Measurements from ENCODE around the gene BIN1. TPM values are rescaled to one million over a fixed set of nuclear protein-coding genes. Genes with fewer than 3 reads are reported as not detected.

The BIN1 gene
- total RNA-seq, 2 donors from 2014 or later, result 132 to 133 TPM

DNA sequence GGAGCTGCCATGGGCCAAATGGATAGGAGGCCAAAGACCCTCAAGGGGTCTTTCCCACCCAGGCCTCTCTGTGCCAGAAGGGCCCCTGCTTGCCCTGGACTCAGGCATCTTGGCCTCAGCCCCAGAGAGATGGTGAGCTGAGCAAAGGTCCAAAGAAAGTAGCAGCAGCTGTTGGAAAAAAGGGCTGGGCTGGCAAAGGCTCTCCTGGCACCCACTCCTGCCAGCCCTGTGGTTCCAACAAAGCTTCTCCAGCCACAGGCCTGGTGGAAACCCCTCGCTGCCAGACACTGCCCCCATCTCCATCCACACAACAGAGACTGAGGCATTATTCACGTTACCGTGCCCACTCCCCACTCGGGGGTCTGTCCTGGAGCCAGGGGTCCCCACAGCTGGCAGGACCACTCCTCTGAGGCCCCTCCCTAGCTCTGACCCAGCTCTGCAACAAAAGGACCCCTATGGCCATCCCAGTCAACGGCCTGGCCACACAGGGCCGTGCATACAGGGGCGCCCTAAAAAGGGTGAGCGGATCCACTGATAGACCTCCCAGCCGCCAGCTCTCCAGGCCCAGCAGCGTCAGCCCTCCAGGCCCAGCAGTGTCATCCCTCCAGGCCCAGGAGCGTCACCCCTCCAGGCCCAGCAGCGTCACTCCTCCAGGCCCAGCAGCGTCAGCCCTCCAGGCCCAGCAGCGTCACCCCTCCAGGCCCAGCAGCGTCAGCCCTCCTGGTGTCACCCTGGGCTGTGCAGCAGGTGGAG, 10.1 kb downstream of the BIN1 start:
- Mint-ChIP-seq H3K36me3 (ENCODE audit: low read depth) (no peaks in the 10 kb centered on the region), H3K4me3 (no peak overlapping the region), H3K27ac (no peak overlapping the region), H3K27me3 (peaks cover 16% of the 10 kb centered on the region), H3K4me1 (peaks cover 5% of the 10 kb centered on the region)
- H3K9me3 ChIP-seq (ENCODE audit: control insufficient read depth, low read length, poor library complexity, severe bottlenecking), result no peaks in the 10 kb centered on the region
- ATAC-seq (no peak), DNase-seq (no peak)

DNA sequence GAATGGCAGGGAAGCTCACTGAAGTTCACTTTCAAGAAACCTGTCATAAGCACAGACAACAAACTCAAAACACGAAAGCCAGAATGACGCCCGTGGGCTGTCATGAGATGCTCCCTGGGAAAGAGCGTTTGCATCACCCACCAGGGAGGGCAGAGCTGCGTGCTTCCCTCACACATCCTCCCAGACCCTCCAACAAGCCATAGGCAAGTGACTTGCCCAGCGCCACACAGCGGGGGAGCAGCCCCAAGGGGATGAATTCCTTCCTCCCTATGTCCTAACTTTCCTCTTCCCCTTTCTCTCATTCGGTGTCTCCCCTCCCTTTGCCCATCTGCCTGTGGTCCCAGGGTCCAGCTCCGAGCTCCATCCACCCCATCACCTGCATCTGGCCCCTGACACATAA, 10.7 kb downstream of the BIN1 start:
- peaks cover 5% of the 10 kb centered on the region for H3K4me1 Mint-ChIP-seq
- no peak for DNase-seq
- H3K27ac Mint-ChIP-seq, result no peak overlapping the region
- no peaks in the 10 kb centered on the region for H3K36me3 Mint-ChIP-seq (ENCODE audit: low read depth)
- H3K4me3 Mint-ChIP-seq, result no peak overlapping the region
- no peak for ATAC-seq
- no peaks in the 10 kb centered on the region for H3K9me3 ChIP-seq (ENCODE audit: control insufficient read depth, low read length, poor library complexity, severe bottlenecking)
- H3K27me3 Mint-ChIP-seq, result peaks cover 14% of the 10 kb centered on the region

DNA sequence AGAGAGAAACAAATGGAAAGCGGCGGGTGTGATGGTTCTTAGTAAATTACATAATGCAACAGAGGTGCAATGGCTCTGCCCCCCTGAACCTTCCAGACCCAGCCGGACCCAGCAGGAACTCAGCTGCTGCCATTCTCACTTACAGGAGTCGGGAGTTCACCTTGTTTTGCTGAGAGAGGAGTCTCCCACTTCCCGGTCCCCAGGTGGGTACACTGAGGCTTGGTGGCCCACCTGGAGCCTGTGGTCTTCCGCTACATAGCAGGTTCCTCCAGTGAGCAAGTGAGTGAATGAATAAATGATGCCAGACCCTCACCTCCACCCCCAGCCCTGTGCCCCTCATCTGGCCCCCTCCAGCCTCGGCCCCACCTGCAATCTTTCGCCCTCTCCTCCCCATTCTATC, 11.2 kb downstream of the BIN1 start:
- ATAC-seq, result no peak
- Mint-ChIP-seq H3K4me3 (no peak overlapping the region), H3K27ac (no peak overlapping the region), H3K4me1 (peaks cover 7% of the 10 kb centered on the region), H3K36me3 (ENCODE audit: low read depth) (no peaks in the 10 kb centered on the region), H3K27me3 (peaks cover 11% of the 10 kb centered on the region)
- no peaks in the 10 kb centered on the region for H3K9me3 ChIP-seq (ENCODE audit: control insufficient read depth, low read length, poor library complexity, severe bottlenecking)
- no peak for DNase-seq

DNA sequence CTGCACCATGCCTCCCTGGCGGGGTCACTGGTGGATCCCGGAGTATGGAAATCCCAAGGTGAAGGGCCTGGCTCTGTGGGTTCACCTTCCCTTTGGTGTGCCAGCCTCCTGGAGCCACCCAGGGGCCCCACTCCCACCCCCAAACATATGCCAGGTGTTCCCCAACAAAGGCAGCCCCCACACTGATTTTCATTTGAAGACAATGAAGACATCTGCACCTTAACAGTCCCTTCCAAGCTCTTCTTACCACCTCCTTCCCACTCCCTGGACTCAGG, 11.7 kb downstream of the BIN1 start:
- Mint-ChIP-seq H3K4me1 (peaks cover 8% of the 10 kb centered on the region), H3K27me3 (peaks cover 11% of the 10 kb centered on the region), H3K36me3 (ENCODE audit: low read depth) (no peaks in the 10 kb centered on the region), H3K4me3 (no peak overlapping the region), H3K27ac (no peak overlapping the region)
- ATAC-seq, result no peak
- H3K9me3 ChIP-seq (ENCODE audit: control insufficient read depth, low read length, poor library complexity, severe bottlenecking), result no peaks in the 10 kb centered on the region
- no peak for DNase-seq

DNA sequence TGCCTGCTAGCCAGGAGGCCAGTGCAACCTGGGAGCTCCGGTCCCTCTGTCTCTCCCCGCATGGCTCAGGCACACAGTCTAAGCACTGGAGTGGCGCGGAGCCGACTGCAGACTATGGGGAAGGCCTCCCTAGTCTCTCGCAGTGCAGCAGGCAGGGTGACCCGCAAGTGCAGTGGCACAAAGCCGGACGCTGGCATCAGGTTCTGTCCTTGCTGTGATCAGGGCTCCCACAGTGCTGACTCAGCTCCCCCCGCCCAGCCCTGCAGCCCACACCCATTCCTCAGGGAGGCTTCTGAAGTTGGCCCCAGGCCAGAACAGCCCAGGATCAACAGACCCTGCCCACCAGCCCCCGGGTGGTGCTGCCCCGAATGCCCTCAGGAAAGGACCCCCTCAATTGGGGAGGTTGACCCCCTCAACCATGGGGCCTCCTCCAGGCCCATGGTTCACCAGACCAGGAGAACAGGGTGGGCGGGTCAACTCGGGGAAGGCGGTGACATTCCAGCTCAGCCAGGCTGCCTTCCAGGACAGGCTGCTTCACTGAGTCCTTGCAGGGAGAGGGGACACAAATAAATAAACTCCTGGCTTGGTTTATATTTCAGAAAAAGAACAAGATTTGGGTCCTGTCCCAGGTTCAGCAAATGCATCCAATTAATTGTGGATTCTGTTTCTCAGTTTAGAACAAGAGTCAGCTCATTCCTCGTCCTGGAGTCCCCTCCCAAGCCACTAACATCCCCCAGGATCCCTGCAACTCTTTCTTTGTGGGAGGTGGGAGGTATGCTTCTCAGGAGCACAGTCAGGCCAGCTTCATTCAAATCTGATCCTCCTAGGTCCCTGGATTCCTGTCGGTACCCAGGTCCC, 12.2 kb downstream of the BIN1 start:
- peaks cover 11% of the 10 kb centered on the region for H3K27me3 Mint-ChIP-seq

DNA sequence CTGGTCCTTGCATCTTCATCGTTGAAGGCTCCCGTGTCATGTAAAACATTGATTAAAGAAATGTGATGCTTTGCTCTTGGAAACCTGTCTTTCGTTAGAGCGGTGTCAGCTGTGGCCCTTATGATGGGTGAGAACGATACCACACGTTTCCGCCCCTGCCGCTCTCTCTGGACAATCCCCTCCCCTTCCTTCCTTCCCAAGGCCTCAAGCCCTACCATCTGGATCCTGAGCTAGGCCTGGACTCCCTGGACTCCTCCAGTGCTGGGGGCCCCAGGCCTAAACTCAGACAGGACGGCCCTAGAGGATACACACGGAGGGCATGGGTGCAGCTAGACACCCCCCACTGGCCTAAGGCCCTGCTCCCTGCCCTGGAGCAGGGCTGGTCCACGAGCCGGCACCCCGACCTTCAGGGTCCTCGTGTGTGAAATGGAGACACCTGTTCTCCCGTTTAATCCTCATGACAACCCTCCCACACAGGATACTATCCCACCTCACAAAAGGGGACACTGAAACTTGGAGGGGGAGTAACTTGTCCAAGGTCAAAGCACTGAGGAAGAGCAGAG, 13.2 kb downstream of the BIN1 start:
- H3K4me3 Mint-ChIP-seq, result no peak overlapping the region
- peak overlapping the region; percentile 32 for H3K27ac Mint-ChIP-seq
- DNase-seq (no peak), ATAC-seq (no peak)
- no peaks in the 10 kb centered on the region for H3K9me3 ChIP-seq (ENCODE audit: control insufficient read depth, low read length, poor library complexity, severe bottlenecking)
- H3K36me3 Mint-ChIP-seq (ENCODE audit: low read depth), result no peaks in the 10 kb centered on the region
- peaks cover 11% of the 10 kb centered on the region for H3K27me3 Mint-ChIP-seq
- H3K4me1 Mint-ChIP-seq, result peaks cover 9% of the 10 kb centered on the region

More for the DNA sequence above, 12.2 kb downstream of the BIN1 start:
- Mint-ChIP-seq H3K27ac (no peak overlapping the region), H3K36me3 (ENCODE audit: low read depth) (no peaks in the 10 kb centered on the region), H3K4me3 (no peak overlapping the region), H3K4me1 (peaks cover 8% of the 10 kb centered on the region)
- DNase-seq (no peak), ATAC-seq (no peak)
- H3K9me3 ChIP-seq (ENCODE audit: control insufficient read depth, low read length, poor library complexity, severe bottlenecking), result no peaks in the 10 kb centered on the region

DNA sequence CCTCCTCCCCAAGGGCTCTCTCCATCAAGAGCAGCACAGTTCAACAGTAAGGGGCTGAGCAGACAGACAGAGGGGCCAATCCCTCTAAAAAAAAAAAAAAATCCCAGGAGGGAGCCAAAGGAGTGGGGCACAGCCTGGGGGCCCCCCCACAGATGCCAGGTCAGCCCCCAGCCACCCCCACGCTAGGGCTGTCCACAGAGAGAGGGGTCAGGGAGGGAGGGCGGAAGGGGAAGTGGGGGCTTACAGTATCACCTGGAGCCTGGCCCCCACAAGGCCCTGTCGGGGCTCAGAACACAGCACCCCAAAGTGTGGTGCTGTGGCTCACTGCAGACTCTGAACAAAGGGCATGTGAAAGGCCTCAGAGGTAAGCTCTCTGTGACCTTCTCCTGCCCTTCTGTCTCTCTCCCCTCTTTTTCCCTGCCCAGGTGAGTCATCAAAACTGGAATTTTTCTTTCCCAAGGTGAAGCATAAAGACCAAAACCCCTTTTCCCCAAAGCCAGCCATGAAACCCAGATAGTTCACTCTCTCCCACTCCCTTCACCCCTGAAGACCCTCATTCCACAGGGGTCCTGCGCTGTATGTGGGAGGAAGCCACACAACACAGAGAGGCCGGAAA, 13.9 kb downstream of the BIN1 start:
- no peaks in the 10 kb centered on the region for H3K9me3 ChIP-seq (ENCODE audit: control insufficient read depth, low read length, poor library complexity, severe bottlenecking)
- DNase-seq (no peak), ATAC-seq (no peak)
- H3K36me3 Mint-ChIP-seq (ENCODE audit: low read depth), result no peaks in the 10 kb centered on the region
- peaks cover 12% of the 10 kb centered on the region for H3K4me1 Mint-ChIP-seq
- H3K27me3 Mint-ChIP-seq, result peaks cover 16% of the 10 kb centered on the region
- H3K27ac Mint-ChIP-seq, result no peak overlapping the region
- H3K4me3 Mint-ChIP-seq, result no peak overlapping the region

DNA sequence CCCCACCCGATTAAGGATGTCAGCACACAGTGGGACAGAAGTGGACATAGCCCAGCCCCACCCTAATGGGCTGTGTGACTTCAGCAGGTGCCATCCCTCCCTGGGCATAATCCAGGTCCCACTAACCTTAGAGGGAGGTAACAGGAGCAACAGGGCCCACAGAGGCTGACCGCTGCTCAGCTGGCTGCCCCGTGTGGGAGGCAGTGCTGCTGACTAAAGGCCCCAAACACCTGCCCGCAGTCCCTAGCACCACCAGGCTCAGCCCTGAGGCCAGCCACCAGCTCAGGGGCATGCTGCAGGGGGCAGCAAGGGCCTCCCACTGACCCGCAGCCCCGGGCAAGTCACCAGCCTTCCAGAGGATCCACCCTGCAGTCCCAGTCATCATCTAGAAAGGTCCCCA, 14.6 kb downstream of the BIN1 start:
- no peak for ATAC-seq
- Mint-ChIP-seq H3K4me1 (peaks cover 9% of the 10 kb centered on the region), H3K27ac (no peak overlapping the region), H3K36me3 (ENCODE audit: low read depth) (no peaks in the 10 kb centered on the region), H3K4me3 (no peak overlapping the region), H3K27me3 (peaks cover 16% of the 10 kb centered on the region)
- H3K9me3 ChIP-seq (ENCODE audit: control insufficient read depth, low read length, poor library complexity, severe bottlenecking), result no peaks in the 10 kb centered on the region
- DNase-seq, result no peak

DNA sequence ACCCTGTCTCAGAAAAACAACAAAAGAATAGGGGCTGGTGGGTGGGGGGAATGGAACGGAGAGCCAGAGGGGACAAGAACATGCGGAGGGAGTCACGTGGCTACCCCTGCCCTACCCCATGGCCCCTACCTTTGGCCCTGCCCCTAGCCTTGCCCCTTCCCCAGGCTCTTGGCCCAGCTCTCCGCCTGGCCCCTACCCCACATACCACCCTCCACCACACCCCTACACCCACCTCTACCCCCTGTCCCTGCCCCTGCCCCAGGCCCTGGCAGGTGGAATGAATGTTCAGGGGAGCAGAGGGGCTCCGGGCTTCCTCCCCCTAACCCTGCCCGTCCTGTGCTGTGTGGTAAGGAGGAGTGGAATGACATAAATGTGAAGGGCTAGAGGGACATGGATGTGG, 15.1 kb downstream of the BIN1 start:
- ATAC-seq (no peak), DNase-seq (no peak)
- H3K27me3 Mint-ChIP-seq, result peaks cover 16% of the 10 kb centered on the region
- no peak overlapping the region for H3K4me3 Mint-ChIP-seq
- H3K27ac Mint-ChIP-seq, result no peak overlapping the region
- peaks cover 9% of the 10 kb centered on the region for H3K4me1 Mint-ChIP-seq
- H3K9me3 ChIP-seq (ENCODE audit: control insufficient read depth, low read length, poor library complexity, severe bottlenecking), result no peaks in the 10 kb centered on the region
- H3K36me3 Mint-ChIP-seq (ENCODE audit: low read depth), result no peaks in the 10 kb centered on the region

DNA sequence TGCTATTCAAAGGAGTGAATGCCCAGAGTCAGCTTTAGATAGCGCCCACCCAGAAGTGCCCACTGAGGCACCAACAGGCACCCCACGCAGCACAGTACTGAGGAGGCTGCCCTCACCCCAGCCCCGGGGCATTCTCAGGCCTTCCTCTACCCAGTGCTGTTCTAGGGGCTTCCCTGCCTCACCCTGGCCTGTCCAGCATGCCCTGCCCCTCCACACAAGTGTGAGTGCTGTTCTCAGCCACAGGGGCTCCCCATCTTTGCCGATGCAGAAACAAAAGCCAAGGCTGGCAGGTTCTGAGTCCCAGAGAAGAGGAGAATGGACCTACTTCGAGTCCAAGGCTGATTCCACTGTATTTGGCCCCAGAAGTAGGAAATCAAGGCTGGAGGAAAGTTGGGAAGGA, 15.8 kb downstream of the BIN1 start:
- H3K27ac Mint-ChIP-seq, result no peak overlapping the region
- no peaks in the 10 kb centered on the region for H3K36me3 Mint-ChIP-seq (ENCODE audit: low read depth)

DNA sequence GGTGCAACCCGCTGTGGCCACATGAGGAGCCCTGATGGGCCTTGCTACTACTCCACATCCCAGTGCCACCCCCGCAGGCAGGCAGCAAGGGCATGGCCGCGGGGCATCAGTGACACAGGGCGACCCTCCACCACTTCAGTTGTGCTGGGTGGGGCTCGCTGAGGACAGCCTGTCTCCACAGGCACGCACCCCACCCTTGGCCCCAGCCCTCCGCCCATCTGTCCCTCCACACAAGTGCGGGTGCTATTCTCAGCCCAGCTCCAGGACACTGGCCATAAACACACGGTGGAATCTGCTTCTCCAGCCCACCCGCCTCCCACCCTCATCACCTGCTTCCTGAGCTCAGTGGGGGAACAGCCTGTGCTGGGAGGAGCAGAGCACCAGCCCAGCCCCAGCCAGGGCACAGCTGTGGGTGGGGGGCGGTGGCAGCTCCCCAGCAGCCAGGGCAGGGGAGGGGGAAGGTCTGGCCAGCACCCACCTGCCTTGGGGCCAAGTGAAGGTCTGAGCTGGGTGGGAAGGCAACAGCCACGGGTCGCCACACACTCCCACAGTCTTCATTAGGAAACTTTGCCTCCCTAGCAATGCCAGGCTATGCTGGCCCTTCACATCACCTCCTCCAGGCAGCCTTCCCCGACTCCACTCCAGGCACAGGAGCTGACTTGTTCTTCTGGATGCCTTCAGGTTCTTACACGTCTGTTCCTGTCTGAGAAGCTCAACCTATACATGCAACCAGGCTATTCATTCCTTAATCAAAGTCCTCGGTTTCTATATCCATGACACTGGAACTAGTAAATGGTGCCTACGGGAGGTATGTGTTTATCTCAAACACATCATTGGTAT, 16.5 kb downstream of the BIN1 start:
- H3K9me3 ChIP-seq (ENCODE audit: control insufficient read depth, low read length, poor library complexity, severe bottlenecking), result no peaks in the 10 kb centered on the region
- H3K27me3 Mint-ChIP-seq, result peaks cover 16% of the 10 kb centered on the region
- DNase-seq, result no peak
- peaks cover 8% of the 10 kb centered on the region for H3K4me1 Mint-ChIP-seq
- H3K4me3 Mint-ChIP-seq, result no peak overlapping the region
- no peak for ATAC-seq
- H3K27ac Mint-ChIP-seq, result no peak overlapping the region
- no peaks in the 10 kb centered on the region for H3K36me3 Mint-ChIP-seq (ENCODE audit: low read depth)

More for the DNA sequence above, 15.8 kb downstream of the BIN1 start:
- Mint-ChIP-seq H3K27me3 (peaks cover 16% of the 10 kb centered on the region), H3K4me3 (no peak overlapping the region), H3K4me1 (peaks cover 8% of the 10 kb centered on the region)
- DNase-seq (no peak), ATAC-seq (no peak)
- no peaks in the 10 kb centered on the region for H3K9me3 ChIP-seq (ENCODE audit: control insufficient read depth, low read length, poor library complexity, severe bottlenecking)

DNA sequence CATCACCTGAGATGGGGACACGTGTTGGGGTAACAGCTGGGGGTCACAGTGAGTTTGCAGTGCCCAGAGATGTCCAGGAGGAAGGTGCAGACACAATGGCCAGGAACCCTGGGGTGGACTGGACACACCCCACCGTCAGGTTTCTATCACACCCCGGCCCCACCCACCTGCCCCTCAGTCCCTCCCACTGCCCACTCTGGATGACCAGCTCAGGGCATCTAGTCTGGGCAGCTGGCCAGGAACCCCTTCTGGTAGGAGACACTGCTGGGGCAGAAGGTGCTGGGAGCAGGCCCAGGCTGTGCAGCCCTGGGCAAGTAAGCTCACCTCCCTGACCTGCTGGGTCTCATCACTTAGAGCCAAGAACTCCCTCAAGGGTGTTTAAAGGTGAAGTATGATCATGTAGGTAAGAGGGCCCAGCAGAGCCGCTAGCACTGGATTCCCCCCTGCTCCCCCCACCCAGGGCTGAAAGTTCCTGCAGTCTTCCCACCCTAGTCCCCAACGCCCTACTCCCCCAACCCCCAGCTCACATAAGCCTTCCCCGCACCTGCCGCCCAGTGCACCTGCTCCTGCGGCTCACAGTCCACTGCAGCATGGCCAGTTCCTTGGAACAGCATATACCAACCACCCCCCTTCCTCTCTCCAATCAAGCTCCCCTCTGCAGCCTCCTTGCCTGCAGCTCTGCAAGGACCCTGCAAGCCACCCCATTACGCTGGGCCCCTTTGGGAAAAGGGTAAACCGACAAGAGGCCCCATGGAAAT, 17.3 kb downstream of the BIN1 start:
- H3K27ac Mint-ChIP-seq, result no peak overlapping the region
- no peak overlapping the region for H3K4me3 Mint-ChIP-seq
- H3K27me3 Mint-ChIP-seq, result peaks cover 16% of the 10 kb centered on the region
- no peak for DNase-seq
- no peaks in the 10 kb centered on the region for H3K36me3 Mint-ChIP-seq (ENCODE audit: low read depth)
- ATAC-seq, result no peak
- peaks cover 11% of the 10 kb centered on the region for H3K4me1 Mint-ChIP-seq
- H3K9me3 ChIP-seq (ENCODE audit: control insufficient read depth, low read length, poor library complexity, severe bottlenecking), result no peaks in the 10 kb centered on the region
